GM19463 (cell line): ENCODE results near the gene MAML3.

Experiments used
- ATAC-seq: cut with Tn5 transposase; IDR thresholded peaks from one replicate; pipeline ENCODE4 v1.9.1; 2021; ENCODE audit warnings: mild to moderate bottlenecking, moderate library complexity; ENCODE audit not compliant: unreplicated experiment

Gene MAML3

DNA sequence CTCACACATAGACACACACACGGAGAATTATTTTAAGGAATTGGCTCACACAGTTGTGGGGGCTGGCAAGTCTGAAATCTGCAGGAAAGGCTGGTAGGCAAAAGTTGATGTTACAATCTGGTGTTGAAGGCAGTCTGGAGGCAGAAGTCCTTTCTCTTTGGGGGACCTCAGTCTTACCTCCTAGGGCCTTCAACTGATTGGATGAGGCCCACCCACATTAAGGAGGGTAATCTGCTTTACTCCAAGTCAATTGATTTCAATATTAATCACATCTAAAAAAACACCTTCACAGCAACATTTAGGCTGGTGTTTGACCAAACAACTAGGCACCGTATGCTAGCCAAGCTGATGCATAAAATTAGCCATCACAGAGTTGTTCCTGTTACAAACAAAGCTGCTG is 477.6 kb downstream of the MAML3 start:
- no peak for ATAC-seq

DNA sequence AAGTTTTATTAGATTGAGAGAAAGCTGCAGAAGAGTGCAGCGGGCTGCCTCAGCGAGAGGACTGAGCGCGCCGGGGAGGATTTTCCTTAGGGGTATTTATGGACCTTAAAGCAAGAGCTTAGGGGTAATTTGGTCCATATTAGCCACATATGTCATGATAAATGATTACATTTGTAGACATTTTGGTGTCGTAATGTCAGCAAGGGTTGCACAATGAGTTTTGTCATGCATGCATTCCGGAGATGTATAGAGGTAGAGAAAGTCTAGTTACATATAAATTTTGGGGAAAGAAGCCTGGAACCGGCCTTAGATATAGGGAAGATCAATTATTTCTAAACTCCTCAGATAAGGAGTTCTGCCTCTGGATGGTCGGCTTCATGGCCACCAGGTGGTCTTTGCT is 478.3 kb downstream of the MAML3 start:
- ATAC-seq = no peak

DNA sequence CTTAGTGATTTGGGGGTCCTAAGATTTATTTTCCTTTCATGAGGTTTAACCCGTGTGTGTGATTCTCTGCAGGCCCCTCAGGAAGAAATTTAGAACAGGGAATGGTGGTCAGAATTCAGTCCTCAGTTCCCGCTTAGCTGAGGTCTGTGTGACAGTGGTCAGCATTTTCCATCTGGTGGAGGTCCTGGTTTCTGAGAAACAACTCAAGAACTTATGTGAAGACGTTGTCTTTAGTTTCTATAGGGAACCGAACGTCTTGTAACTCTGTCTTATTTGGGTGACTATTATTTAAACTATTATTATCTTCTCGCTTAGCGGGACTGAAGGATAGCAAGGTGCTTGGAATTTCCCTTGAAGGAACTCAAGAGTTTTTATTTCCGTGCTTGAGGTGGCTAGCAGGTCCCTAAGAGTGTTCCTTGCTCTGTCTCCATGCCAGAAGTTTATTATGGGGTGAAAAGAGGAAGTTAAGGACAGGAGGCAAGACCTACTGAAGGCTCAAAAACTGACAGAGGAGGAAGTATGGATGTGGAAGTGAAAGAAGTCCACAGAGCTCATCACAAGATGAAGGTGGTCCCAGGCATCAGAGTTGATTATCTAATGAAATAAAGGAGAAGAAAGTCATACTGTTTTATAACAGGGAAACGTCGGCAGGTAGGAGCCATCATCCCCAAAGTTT is 479.0 kb downstream of the MAML3 start:
- no peak for ATAC-seq

DNA sequence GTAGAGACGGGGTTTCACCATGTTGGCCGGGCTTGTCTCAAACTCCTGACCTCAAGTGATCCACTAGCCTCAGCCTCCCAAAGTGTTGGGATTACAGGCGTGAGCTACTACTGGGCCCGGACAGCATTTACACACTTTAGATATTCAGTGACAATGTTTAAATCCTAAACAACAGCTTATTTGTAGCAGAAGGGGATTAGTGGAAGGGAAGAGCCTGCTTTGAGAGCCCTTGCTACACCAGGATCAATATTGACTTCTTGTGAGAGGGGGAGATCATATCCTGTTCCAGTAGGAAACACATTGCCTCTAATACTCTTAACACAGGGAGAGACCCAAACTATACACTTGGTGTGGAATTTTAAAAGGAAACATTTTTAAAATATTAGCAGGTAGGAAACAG is 481.3 kb downstream of the MAML3 start:
- ATAC-seq = no peak

DNA sequence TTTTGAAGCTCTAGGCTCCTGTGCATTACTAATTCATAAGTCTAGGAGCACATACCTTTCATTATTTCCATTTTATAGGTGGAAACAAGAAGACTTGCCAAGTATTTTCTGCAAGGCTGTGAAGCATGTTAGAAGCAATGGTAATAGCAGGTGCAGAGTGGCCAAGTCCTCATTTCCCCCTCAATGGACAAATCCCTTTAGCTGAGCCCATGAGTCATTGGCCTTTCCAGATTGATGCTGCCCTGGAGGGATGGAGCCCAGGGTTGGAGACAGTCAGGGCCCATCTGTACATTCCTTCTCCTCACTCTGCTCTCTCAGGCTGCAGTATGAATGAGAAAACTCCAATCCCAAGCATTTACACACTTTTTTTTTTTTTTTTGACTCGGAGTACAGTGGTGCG is 481.8 kb downstream of the MAML3 start:
- ATAC-seq = no peak

DNA sequence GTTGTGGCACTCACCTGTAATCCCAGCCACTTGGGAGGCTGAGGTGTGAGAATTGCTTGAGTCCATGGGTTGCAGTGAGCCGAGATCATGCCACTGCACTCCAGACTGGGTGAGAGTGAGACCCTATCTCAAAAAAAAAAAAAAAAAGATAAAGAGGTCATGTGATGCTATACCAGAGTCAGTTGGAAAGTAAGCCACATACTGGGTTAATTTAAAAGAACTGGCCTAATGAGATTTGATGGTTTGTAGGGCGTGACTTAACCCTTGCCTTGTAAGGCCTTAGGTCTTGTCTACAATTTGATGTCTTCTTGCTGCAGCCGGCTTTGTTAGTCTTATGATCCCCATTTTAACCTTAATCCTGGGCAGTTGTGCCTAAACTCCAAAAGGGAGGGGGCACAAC is 483.2 kb downstream of the MAML3 start:
- no peak for ATAC-seq

DNA sequence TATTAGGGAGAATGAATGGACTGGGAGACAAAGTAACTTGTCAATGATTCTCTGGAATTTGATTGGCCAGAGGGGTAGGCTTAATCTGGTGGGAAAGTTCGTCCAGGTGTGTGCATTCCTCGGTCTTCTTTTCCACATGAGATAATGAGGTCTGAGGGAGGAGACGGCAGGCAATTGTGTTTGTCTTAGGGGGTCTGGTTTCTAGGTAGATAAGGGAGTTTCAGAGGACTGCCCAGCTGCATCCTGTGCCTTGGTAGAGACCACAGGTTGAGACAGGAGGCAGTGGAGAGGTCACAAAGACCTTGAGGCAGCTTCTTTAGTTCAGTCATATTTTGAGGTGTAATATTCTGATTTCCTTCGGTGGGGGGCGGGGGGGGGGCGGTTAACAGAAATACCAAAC is 484.1 kb downstream of the MAML3 start:
- ATAC-seq = no peak

DNA sequence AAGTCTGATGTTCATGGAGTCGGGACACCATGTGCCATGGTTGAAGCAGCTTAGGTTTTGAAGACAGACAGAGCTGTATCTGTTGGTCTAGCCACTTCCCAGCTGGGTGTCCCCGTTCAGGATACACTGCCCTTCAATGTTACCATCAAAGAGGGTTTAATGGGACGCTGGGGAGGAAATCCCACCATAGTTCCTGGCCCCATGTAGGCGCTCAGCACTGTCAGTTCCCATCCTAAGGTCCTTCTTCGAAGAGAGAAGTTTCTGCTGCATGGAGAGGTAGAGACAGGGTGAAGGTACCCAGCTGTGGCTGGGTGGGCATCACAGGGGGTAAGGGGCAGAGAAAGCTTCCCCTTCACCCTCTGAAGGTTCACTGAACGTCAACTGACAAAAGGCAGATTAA is 484.6 kb downstream of the MAML3 start:
- no peak for ATAC-seq

DNA sequence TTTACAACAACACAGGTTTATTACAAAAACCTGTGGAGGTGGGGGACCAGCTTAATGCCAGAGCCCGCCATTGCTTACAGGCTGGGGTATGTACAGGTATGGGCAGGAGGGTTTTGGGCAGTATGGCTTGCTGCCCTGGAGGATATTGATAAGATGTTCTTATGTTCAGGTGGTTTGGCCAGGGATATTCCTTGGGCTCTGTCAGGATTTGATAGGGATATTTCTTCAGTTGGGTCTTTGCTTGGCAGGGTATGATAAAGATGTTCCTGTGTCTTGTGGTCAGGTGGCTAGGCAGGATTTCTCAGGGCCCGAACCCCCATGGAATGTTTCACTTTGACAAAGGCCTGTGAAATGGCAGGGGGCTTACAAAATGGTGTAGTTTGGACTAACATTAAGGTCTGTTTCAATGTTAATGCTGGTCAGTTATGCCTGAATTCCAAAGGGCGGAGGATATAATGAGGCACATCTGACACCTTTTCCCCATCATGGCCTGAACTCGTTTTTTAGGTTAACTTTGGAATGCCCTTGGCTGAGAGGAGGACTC is 485.3 kb downstream of the MAML3 start:
- no peak for ATAC-seq

DNA sequence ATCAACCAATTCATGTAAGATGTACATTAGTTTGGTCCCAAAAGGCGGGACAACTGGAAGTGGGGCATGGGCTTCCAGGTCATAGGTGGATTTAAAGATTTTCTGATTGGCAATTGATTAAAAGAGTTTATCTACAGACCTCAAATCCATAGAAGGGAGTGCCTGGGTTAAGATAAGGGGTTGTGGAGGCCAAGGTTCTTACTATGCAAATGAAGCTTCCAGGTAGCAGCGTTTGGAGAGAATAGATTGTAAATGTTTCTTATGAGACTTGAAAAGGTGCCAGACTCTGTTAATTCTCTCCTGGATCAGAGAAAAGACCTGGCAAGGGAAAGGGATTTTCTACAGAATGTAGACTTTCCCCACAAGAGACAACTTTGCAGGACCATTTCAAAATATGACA is 485.9 kb downstream of the MAML3 start:
- ATAC-seq = no peak
